ENCODE measurements around the gene LMNB1.

DNA sequence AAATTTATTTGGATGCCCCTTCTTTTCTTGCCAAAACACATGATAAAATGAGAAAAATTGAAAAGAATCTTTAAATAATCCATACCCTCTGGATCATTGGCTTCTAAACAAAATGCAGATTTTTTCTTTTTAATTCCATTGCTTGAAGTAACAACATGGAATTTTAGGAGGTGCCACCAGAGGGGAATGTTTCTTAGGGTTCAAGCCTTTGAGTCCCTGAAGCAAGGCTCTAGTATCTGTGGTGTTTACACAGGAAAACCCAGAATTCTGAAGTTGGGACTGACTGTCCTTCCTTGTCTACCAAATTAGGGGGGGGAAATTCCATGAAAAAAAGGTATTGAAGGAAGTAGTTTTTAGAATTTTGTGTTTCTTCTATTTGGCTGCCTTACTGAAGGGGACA, 69.4 kb downstream of the LMNB1 start:
- no peak for TF ChIP-seq POLR2A (IDR thresholded peaks at IDR 0.05)
- TF ChIP-seq, protein P1, sequence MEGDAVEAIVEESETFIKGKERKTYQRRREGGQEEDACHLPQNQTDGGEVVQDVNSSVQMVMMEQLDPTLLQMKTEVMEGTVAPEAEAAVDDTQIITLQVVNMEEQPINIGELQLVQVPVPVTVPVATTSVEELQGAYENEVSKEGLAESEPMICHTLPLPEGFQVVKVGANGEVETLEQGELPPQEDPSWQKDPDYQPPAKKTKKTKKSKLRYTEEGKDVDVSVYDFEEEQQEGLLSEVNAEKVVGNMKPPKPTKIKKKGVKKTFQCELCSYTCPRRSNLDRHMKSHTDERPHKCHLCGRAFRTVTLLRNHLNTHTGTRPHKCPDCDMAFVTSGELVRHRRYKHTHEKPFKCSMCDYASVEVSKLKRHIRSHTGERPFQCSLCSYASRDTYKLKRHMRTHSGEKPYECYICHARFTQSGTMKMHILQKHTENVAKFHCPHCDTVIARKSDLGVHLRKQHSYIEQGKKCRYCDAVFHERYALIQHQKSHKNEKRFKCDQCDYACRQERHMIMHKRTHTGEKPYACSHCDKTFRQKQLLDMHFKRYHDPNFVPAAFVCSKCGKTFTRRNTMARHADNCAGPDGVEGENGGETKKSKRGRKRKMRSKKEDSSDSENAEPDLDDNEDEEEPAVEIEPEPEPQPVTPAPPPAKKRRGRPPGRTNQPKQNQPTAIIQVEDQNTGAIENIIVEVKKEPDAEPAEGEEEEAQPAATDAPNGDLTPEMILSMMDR (IDR thresholded peaks at IDR 0.05) = peak in 1 of 12 donors; percentile 13
